Measurements from ENCODE around the gene GNAI2.

Gene GNAI2

GRCh38 chr3:50297896-50298725 is 62.1 kb downstream of the GNAI2 start:
- no peak for DNase-seq (ENCODE audit: low read depth)

- DNase-seq (ENCODE audit: low read depth): peak; percentile 98
Measured at GRCh38 chr3:50298836-50299637, 63.0 kb downstream of the GNAI2 start, which contains the start of the genes HYAL3 and NAA80. TSS of gene HYAL3 (minus strand) at chr3:50299405. CDS start at chr3:50295602, 3,803 bp downstream. TSS of gene NAA80 (minus strand) at chr3:50299405. CDS start at chr3:50297463, 1,942 bp downstream.

- no peak for DNase-seq (ENCODE audit: low read depth)
Measured at GRCh38 chr3:50299638-50299928, 63.6 kb downstream of the GNAI2 start.

- no peak for DNase-seq (ENCODE audit: low read depth)
Measured at GRCh38 chr3:50299929-50300680, 64.1 kb downstream of the GNAI2 start.

GRCh38 chr3:50300681-50301254 is 64.8 kb downstream of the GNAI2 start:
- DNase-seq (ENCODE audit: low read depth): no peak

GRCh38 chr3:50302095-50303012 is 66.3 kb downstream of the GNAI2 start:
- DNase-seq (ENCODE audit: low read depth): no peak

- no peak for DNase-seq (ENCODE audit: low read depth)
Measured at GRCh38 chr3:50303013-50303815, 67.2 kb downstream of the GNAI2 start, which contains the start of gene HYAL1. TSS of gene HYAL1 (minus strand) at chr3:50303574. CDS start at chr3:50302956, 618 bp downstream.

- DNase-seq (ENCODE audit: low read depth): no peak
Measured at GRCh38 chr3:50304601-50305000, 68.6 kb downstream of the GNAI2 start.
